GM12875 (cell line): ENCODE measurements around the gene LRRC10.

Source experiments
- H3K4me3 ChIP-seq: one replicate; pipeline ENCODE4 v1.5.1; 2011; ENCODE audit warnings: low read depth, low read length, control low read depth
- TF ChIP-seq, protein P1 (sequence below): IDR thresholded peaks from 2 replicates; pipeline ENCODE4 v1.5.1; 2011; ENCODE audit warnings: low read depth, mild to moderate bottlenecking, control low read depth, inconsistent platforms, low read length, moderate library complexity, borderline replicate concordance; ENCODE audit not compliant: insufficient read depth

LRRC10 gene

DNA sequence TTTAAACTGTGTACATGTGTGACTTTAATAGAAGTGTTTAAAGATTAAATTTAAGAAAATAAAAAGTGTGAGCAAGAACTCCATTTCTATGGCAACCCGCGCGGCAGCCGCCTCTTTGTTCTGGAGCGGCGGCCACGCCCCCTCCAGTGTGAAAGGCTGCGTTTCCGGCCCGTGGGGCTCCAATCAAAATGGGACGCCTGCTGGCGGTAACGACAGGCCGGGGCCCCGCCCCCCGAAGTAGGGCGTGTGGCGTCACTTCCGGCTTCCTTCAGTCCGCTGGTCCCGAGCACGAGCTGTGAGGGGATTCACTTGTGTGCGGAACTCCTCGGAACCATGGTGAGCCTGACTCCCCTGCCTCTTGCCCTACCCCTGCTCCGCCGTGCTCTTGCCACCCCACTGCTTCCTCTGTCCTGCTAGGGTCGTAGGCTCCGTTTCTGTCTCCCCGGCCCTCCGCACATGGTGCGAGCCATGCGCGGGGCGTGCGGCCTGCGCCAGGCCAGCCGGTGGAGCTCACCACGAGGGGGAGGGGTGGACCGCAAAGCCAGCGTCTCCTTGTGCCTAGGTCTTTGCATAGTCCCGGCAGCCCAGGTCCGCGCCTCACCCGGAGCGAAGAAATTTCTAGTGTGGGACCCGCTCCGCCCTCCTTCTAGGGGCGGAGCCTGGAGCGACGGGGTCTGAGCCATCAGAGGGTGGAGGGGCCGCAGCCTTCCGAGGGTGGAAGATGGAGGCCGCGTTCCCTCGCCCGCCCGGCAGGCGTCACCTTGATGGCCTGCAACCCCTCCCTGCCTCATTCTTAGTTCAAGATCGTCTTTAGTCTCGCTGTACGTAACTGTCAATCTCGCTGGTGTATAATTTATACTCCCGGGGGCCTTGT is 25.3 kb downstream of the LRRC10 start, which contains the start of gene CCT2:
Gene CCT2, plus strand, starts transcription at position 271 of the 874 bp plus-strand sequence. Its CDS starts 63 bp downstream, at position 334.
- TF ChIP-seq, protein P1, sequence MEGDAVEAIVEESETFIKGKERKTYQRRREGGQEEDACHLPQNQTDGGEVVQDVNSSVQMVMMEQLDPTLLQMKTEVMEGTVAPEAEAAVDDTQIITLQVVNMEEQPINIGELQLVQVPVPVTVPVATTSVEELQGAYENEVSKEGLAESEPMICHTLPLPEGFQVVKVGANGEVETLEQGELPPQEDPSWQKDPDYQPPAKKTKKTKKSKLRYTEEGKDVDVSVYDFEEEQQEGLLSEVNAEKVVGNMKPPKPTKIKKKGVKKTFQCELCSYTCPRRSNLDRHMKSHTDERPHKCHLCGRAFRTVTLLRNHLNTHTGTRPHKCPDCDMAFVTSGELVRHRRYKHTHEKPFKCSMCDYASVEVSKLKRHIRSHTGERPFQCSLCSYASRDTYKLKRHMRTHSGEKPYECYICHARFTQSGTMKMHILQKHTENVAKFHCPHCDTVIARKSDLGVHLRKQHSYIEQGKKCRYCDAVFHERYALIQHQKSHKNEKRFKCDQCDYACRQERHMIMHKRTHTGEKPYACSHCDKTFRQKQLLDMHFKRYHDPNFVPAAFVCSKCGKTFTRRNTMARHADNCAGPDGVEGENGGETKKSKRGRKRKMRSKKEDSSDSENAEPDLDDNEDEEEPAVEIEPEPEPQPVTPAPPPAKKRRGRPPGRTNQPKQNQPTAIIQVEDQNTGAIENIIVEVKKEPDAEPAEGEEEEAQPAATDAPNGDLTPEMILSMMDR, result peak; percentile 38; the same call in 1 of the 2 replicates

DNA sequence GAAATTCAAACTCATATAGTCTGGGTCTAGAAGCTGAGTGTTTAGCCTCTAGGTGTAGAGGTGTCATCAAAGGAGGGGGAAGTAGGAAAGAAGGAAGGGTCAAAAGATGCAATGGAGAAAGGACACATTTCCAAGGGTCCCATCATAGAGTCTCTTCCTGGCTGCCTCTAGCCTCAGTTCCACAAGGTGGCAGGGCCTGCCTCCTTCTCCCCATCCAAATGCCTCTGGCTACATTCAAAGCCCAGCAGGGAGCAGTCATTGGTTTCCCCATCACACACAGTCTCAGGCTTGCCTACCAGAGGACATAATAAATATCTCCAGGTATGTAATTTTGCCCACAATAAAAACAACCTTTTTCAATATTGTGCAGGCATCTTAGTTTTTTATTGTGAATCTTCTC is 27.5 kb downstream of the LRRC10 start:
- no peak overlapping the region for H3K4me3 ChIP-seq
- TF ChIP-seq, protein P1, result no peak

More for the DNA sequence above, 25.3 kb downstream of the LRRC10 start, which contains the start of gene CCT2:
- peak within 1 kb of the TSS; percentile 100 for H3K4me3 ChIP-seq

DNA sequence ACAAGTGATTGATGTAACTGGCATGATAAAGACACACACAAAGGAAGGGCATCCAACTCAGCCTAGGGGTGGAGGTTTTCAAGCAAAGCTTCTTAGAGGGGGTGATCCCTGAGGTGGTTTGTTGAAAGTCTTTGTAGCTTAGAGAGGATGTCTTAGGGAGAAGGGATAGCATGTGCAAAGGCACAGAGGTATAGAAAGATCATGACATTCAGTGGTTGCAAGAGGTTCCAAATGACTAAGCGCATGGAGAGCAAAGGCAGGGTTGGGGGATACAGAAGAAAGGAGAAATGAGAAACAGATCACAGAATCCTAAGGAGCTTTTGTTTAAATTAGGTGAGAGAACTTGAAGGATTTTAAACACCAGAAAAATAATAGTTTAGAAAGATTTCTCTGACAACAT is 30.6 kb downstream of the LRRC10 start:
- no peak overlapping the region for H3K4me3 ChIP-seq
- TF ChIP-seq, protein P1, result no peak

DNA sequence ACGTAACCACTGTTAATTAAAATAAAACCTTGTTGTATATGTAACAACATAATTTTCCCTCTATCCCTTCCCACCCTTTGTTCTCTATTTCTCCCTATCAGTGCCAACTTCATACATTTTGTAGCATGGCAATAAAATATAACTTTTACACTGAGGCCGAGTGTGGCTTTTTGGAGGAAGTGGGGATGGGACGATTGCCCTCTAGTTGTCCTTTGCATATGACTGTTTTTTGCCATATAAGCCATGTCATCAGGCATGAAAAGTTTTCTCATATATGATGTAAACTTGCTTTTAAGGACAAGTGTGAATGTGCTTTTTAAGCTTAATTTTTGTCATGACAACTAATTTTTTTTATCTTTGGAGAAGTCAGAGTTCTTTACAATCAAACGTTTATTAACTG is 31.7 kb downstream of the LRRC10 start:
- TF ChIP-seq, protein P1, result no peak
- no peak overlapping the region for H3K4me3 ChIP-seq

DNA sequence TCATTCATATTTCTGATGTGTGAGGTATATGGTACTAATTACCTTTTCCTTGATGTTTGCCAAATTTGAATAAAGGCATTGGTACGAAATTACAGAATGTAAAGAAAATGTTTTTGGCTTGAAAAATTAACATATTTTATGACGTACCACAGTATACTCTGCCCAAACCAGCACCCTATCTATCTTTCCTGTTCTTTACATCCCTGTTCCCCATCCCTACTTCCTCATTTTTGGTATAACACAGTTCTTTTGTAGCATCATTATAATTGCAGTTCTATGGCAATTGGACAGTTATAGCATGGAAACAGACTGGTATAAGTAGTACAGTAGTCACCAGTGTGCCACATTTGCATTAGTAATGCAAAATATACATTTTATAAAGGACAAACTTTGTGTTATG is 32.4 kb downstream of the LRRC10 start:
- TF ChIP-seq, protein P1, result no peak
- no peak overlapping the region for H3K4me3 ChIP-seq

DNA sequence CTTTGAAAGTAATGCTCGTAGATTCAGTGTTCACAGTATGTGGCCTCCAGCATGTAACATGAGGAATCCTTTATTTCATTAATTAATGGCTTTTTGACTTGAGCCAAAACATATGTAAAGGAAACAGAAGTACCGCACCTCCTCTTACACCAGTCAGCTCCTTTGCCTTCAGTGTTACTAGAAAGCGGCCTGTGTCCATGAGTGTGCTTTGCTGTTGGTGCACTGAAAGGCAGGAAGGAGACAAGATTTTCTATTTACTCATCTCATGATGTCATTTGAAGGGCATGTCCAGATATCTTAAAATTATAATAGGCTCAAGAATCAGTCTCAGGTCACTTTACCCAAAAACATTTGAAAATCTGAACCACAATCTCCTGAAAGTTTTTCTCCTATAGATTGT is 35.4 kb downstream of the LRRC10 start:
- TF ChIP-seq, protein P1, result no peak
- H3K4me3 ChIP-seq, result no peak overlapping the region
